Immature natural killer cell (primary cell): ENCODE data around the gene MAEL. TPM values are rescaled to one million over a fixed set of nuclear protein-coding genes. Genes with fewer than 3 reads are reported as not detected.

Experiments
- DNase-seq, 3 donors: peaks; one replicate each; pipeline ENCODE4 v3.0.0; 2022; ENCODE audit warnings: mixed read lengths in 1 of 3
- H3K27ac Mint-ChIP-seq, 6 donors: one replicate each; pipeline ENCODE4 v1.8.0; 2020; ENCODE audit warnings: mixed read lengths in 6 of 6, mild to moderate bottlenecking in 5 of 6, inconsistent platforms in 4 of 6, moderate library complexity in 3 of 6
- H3K27me3 Mint-ChIP-seq, 3 donors: one replicate each; pipeline ENCODE4 v1.8.0; 2020 to 2021; ENCODE audit warnings: low read depth in 3 of 3, mild to moderate bottlenecking in 3 of 3, mixed read lengths in 3 of 3, moderate library complexity in 3 of 3, inconsistent platforms in 1 of 3
- H3K36me3 Mint-ChIP-seq, 3 donors: one replicate each; pipeline ENCODE4 v1.8.0; 2020; ENCODE audit warnings: mixed read lengths in 3 of 3, inconsistent platforms in 2 of 3, mild to moderate bottlenecking in 2 of 3
- H3K4me1 Mint-ChIP-seq, 2 donors: one replicate each; pipeline ENCODE4 v1.8.0; 2020; ENCODE audit warnings: inconsistent platforms in 2 of 2, mild to moderate bottlenecking in 2 of 2, mixed read lengths in 2 of 2, moderate library complexity in 1 of 2
- H3K4me3 Mint-ChIP-seq, 5 donors: one replicate each; pipeline ENCODE4 v1.8.0; 2020; ENCODE audit warnings: mild to moderate bottlenecking in 5 of 5, mixed read lengths in 5 of 5, inconsistent platforms in 3 of 5, moderate library complexity in 3 of 5
- H3K9me3 Mint-ChIP-seq, 6 donors: one replicate each; pipeline ENCODE4 v1.8.0; 2020; ENCODE audit warnings: mild to moderate bottlenecking in 6 of 6, mixed read lengths in 6 of 6, inconsistent platforms in 4 of 6, moderate library complexity in 3 of 6
- polyA plus RNA-seq, 3 donors: library from polyadenylated mRNA; unstranded; fragments of 300-500 nt; fragmentation: Illumina TruSeq; gene quantifications; one replicate each; pipeline ENCODE4 v1.2.3, GENCODE V29; 2021

Gene MAEL
- polyA plus RNA-seq, 3 donors from 2014 or later = not detected

GRCh38 chr1:167068761-167069160 lies 79.7 kb downstream of the MAEL start:
- Mint-ChIP-seq H3K27me3 (peaks cover 0 to 2% (median 0%) of the 10 kb centered on the region in 3 donors), H3K9me3 (no peaks in the 10 kb centered on the region), H3K36me3 (no peaks in the 10 kb centered on the region), H3K4me3 (no peak overlapping the region), H3K27ac (no peak overlapping the region), H3K4me1 (peaks cover 3 to 5% of the 10 kb centered on the region in 2 donors)
- DNase-seq = no peak

- Mint-ChIP-seq H3K36me3 (no peaks in the 10 kb centered on the region), H3K4me3 (no peak overlapping the region), H3K27ac (peak overlapping the region in 3 of 6 donors; percentile 1 to 34 (median 2)), H3K4me1 (peaks cover 21 to 28% of the 10 kb centered on the region in 2 donors), H3K27me3 (peaks cover 0 to 2% (median 0%) of the 10 kb centered on the region in 3 donors), H3K9me3 (no peaks in the 10 kb centered on the region)
- DNase-seq = no peak
These were observed 82.2 kb downstream of the MAEL start for GRCh38 chr1:167071286-167071685.

Other genes starting within 250 kb of the MAEL start
- 10 to 100 TPM in 1 of 3 donors, 1 to 10 TPM in 2; 2.8 to 10.8 (median 8.3) TPM for gene POGK, start 149.8 kb upstream of the MAEL start, polyA plus RNA-seq
- gene TADA1, start 113.0 kb upstream of the MAEL start, polyA plus RNA-seq = 10 to 100 TPM; 14.4 to 16.6 (median 16.3) TPM
- 1 to 10 TPM in 1 of 3 donors, not detected in 2; 1.9 TPM for gene ILDR2, start 13.7 kb upstream of the MAEL start, polyA plus RNA-seq
- 10 to 100 TPM in 1 of 3 donors, 1 to 10 TPM in 2; 6.7 to 23.8 (median 7.7) TPM for gene GPA33, start 101.1 kb downstream of the MAEL start, polyA plus RNA-seq
- not detected for gene STYXL2, start 104.8 kb downstream of the MAEL start, polyA plus RNA-seq
- 1 to 10 TPM in 2 of 3 donors, under 1 TPM in 1; 0.70 to 8.7 (median 4.4) TPM for gene POU2F1, start 231.6 kb downstream of the MAEL start, polyA plus RNA-seq